GM19324 (cell line): Measurements from ENCODE around the gene SLC38A10.

ENCODE experiments used
- ATAC-seq: cut with Tn5 transposase; IDR thresholded peaks from one replicate; pipeline ENCODE4 v1.9.1; 2021; ENCODE audit warnings: mild to moderate bottlenecking, moderate library complexity; ENCODE audit not compliant: unreplicated experiment, low FRiP score

Gene SLC38A10

GRCh38 chr17:81331527-81332043 is 36.5 kb upstream of the SLC38A10 start:
- ATAC-seq: no peak

- no peak for ATAC-seq
These were observed 35.8 kb upstream of the SLC38A10 start for GRCh38 chr17:81330884-81331245.

GRCh38 chr17:81329927-81330883 is 35.1 kb upstream of the SLC38A10 start:
- ATAC-seq: no peak

GRCh38 chr17:81328978-81329926 is 34.1 kb upstream of the SLC38A10 start:
- no peak for ATAC-seq

- no peak for ATAC-seq
These were observed 33.4 kb upstream of the SLC38A10 start for GRCh38 chr17:81328489-81328888.

GRCh38 chr17:81325714-81326358 is 30.7 kb upstream of the SLC38A10 start:
- ATAC-seq: no peak

GRCh38 chr17:81324851-81325713 is 30.0 kb upstream of the SLC38A10 start:
- no peak for ATAC-seq

GRCh38 chr17:81324177-81324850 is 29.2 kb upstream of the SLC38A10 start:
- no peak for ATAC-seq

- ATAC-seq: no peak
These were observed 28.3 kb upstream of the SLC38A10 start for GRCh38 chr17:81323411-81323868.

GRCh38 chr17:81323083-81323369 is 27.9 kb upstream of the SLC38A10 start:
- no peak for ATAC-seq

GRCh38 chr17:81322271-81323082 is 27.4 kb upstream of the SLC38A10 start:
- ATAC-seq: no peak

- ATAC-seq: no peak
These were observed 23.0 kb upstream of the SLC38A10 start for GRCh38 chr17:81317961-81318605.

- no peak for ATAC-seq
These were observed 22.4 kb upstream of the SLC38A10 start for GRCh38 chr17:81317530-81317821.

- no peak for ATAC-seq
These were observed 20.8 kb upstream of the SLC38A10 start for GRCh38 chr17:81315885-81316391.

- ATAC-seq: no peak
These were observed 20.2 kb upstream of the SLC38A10 start for GRCh38 chr17:81315129-81315884.

GRCh38 chr17:81314398-81315081 is 19.4 kb upstream of the SLC38A10 start:
- ATAC-seq: no peak
